ENCODE measurements around the gene TTC5. TPM values are rescaled to one million over a fixed set of nuclear protein-coding genes. Genes with fewer than 3 reads are reported as not detected.

Gene TTC5
- total RNA-seq, 1 experiment from 2014 or later = 20.6 TPM

GRCh38 chr14:20327005-20327869 lies 21.5 kb upstream of the TTC5 start:
- H2BK20ac ChIP-seq (ENCODE audit: low read depth, low read length, poor library complexity, severe bottlenecking) = no peak overlapping the region
- peak; percentile 76 for TF ChIP-seq CTCF (conservative IDR thresholded peaks at IDR 0.05)
- Mint-ChIP-seq H3K4me3 (no peak overlapping the region), H3K9me3 (no peaks in the 10 kb centered on the region; a peak in 1 of 5 replicates), H3K4me1 (peaks cover 33% of the 10 kb centered on the region in 2 experiments), H3K27me3 (ENCODE audit: low read depth) (no peaks in the 10 kb centered on the region), H3K27ac (peak overlapping the region in 2 of 3 experiments; percentile 2 to 10; a peak in 2 of 7 replicates), H3K36me3 (ENCODE audit: insufficient read depth in 1 of 3, low read depth in 3 of 3) (peaks cover 42 to 81% (median 77%) of the 10 kb centered on the region in 3 experiments)
- peaks cover under 1% of the 10 kb centered on the region for H3K23me2 ChIP-seq (ENCODE audit: insufficient read length, low read depth, low read length, poor library complexity, severe bottlenecking)
- H3K79me1 ChIP-seq (ENCODE audit: insufficient read depth, low read depth, low read length, poor library complexity, severe bottlenecking) = peaks cover 3% of the 10 kb centered on the region
- H3K27me3 ChIP-seq (ENCODE audit: insufficient read depth, low read length) = no peaks in the 10 kb centered on the region
- H4K91ac ChIP-seq (ENCODE audit: insufficient read length, low read depth, low read length) = no peak overlapping the region
- no peaks in the 10 kb centered on the region for H3K9me3 ChIP-seq (ENCODE audit: control insufficient read depth, low read depth, low read length)
- no peak overlapping the region for H3K56ac ChIP-seq (ENCODE audit: insufficient read length, low read depth, low read length)
- WGBS (ENCODE audit: extremely low coverage, insufficient read length, low lambda C conversion rate) = no CpG with 5 or more reads among the region's 8 CpGs
- H2BK120ac ChIP-seq (ENCODE audit: low read depth, low read length, poor library complexity, severe bottlenecking) = no peak overlapping the region
- no peak overlapping the region for H3K27ac ChIP-seq (ENCODE audit: insufficient read length, low read depth, low read length)
- no peak overlapping the region for H3K4me2 ChIP-seq (ENCODE audit: insufficient read depth, insufficient read length, low read length)
- no peak overlapping the region for H3T11ph ChIP-seq (ENCODE audit: low read length)
- H3K14ac ChIP-seq (ENCODE audit: insufficient read depth, low read length) = no peak overlapping the region
- H2AK5ac ChIP-seq (ENCODE audit: insufficient read length, low read length) = no peak overlapping the region
- peaks cover 6% of the 10 kb centered on the region for H3K4me1 ChIP-seq (ENCODE audit: insufficient read depth, low read length)
- H4K20me1 ChIP-seq (ENCODE audit: control insufficient read depth, insufficient read depth, insufficient read length) = no peaks in the 10 kb centered on the region
- H2BK5ac ChIP-seq (ENCODE audit: insufficient read length, low read length) = no peak overlapping the region
- H2BK15ac ChIP-seq (ENCODE audit: low read depth, low read length) = no peak overlapping the region
- no peak overlapping the region for H4K8ac ChIP-seq (replicated peaks; ENCODE audit: insufficient read length, low read depth, low read length)
- H3K23ac ChIP-seq (ENCODE audit: insufficient read length, low read depth, low read length) = no peak overlapping the region
- DNase-seq = no peak
- no peak overlapping the region for H3K18ac ChIP-seq (ENCODE audit: insufficient read length, low read depth, low read length)
- no peak overlapping the region for H3K4ac ChIP-seq (ENCODE audit: low read depth, low read length)
- no peak overlapping the region for H2AFZ ChIP-seq (ENCODE audit: low read length)
- H3K9ac ChIP-seq (ENCODE audit: extremely low read depth, insufficient read length, low read length) = no peak overlapping the region
- peaks cover 33% of the 10 kb centered on the region for H3K79me2 ChIP-seq (ENCODE audit: insufficient read depth, low read length)
- H4K5ac ChIP-seq (ENCODE audit: insufficient read length, low read depth, low read length) = no peak overlapping the region
- H2BK12ac ChIP-seq (ENCODE audit: insufficient read length, low read depth, low read length) = no peak overlapping the region

Data from H9 (cell line).